ENCODE data around the gene UQCRH.
A peak's percentile ranks its signal among the peaks of the same experiment; 100 is the strongest.
"Not testable (repeated sequence)": the region's sequence is repeated elsewhere in the genome, so short reads cannot be mapped to it uniquely, and the experiment has no call there.

Gene UQCRH

DNA sequence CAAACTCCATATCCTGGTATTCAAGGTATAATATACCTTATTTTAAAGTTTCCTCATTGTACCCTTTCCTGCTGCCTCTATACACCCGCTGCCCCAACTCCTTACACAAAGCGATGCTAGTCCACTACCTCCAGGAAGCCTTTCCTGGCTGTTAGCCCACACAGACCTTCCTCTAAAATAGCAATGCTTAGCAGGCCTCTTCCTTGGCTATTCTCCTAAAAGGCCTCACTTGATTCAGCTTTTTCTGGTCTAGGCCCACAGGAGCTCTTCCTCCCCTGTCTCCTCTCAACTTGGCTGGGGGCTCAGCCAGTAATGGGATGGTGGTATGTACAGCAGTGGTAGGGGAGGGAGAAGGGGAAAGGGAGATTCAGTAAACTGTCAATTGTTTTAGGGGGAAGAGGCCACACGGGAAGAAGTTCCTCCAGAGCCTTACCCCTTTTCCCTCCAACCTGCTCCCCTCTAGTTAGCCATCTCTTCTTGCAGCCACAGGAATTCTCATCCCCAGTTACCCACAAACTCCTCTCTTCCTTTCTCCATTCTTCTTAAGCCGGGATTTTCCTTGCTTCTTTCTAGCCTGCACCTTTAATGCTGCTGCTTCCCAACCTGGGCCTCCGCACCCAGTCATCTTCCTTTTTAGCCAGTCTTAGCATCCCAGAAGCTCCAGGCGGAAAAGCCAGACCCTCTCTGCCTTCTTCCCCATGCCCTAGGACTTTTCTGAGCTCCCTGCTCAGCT, 2.7 kb upstream of the UQCRH start:
- DNase-seq, result no peak

DNA sequence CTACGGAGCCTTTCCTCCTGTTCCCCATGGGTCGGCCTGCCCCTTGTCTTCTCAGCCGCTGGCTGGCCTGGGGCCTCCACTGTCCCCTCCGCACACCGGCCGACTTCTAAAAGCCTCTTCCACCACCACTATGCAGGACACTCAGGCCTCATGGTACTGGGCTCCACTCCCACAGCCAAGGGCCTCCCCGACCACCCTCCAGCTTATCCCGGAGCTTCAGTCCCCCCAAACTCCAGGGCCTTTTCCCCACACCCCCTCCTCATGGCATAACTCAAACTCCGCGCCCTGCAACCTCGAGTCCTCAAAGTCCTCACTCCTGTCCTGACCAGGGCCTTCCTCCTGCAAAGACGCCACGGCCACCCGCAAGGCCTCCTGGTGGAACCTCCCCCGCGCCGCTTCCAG, 2.1 kb upstream of the UQCRH start:
- no peak for DNase-seq

DNA sequence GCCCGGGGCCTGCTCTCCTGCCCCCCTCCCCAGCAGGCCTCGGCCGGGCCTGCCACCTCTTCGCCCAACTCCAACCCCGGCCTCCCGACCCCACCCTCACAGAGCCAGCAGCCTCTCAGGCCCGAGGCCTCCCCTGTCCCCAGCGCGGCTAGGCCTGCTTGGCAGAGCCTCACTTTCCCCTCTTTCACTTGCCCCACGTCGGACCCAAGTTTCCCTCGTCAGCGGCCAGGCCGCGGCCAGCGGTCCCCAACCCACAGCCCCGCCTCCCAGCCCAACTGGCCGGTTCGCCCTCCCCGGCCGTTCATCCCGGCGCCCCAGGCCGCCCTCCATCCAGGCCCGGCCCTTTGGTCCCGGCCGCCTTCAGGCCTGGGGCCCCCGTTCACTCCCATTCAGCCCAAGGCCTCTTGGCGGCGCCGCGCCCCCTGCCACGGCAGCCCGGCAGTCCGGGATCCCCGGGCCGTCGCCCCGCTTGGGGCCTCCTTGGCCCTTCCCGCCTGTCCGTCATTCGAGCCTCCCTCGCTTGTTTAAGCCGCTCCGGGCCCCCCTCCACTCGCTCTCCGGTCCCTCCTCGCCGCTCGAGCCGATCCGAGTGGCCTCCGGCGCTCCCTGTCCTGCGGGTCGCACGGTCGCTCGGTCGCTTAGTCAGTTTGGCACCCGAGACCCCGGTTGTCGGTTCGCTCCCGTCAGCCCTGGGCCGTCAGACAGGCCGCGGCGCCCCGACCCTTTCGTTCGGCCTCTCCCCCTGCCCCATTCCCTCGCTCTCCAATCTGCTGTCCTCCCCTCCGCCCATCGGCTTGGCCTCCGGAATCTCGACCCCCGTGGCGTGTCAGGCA, 1.5 kb upstream of the UQCRH start:
- DNase-seq, result peak in 1 of 2 experiments; percentile 17

DNA sequence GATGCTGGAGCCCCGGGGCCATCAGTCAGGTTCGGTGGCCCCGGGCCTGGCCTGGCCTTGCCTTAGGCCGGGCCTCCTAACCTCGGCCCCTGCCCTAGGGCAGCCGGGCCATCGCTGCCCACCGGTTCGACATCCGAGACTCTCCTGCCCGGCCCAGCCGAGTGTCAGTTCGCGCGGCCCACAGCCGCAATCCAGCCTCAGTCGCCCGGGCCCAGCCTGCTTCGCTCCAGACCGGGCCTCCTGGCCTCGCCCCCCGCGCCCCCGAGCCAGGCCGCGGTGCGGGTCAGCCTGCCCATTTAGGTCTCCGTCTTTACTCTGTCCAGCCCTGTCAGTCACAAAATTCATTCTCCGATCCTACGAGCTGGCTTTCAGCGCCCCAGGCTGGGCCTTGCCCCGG, 859 bp upstream of the UQCRH start:
- DNase-seq, result no peak

DNA sequence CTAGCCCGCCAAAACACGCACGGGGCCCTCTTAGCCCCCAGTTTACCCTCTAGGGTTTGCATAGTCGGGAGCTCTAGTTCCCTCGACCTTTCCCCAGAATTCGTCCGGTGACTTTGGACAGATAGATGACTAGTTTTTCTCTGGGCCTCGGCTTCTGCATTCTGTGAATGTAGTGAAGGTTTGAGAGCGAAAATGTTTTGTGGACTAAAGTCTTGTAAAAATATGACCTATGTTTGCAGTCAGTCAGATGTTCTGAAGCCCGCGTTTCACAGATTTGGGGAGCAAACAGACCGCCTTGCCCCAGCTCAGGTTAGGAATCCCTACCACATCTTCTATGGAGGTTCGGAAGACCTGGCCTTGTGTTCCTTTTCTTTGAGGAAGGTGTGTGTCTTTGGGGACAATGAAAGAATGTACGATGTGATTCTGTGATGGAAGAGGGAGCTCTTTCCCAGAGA, 401 bp downstream of the UQCRH start:
- no peak for DNase-seq

DNA sequence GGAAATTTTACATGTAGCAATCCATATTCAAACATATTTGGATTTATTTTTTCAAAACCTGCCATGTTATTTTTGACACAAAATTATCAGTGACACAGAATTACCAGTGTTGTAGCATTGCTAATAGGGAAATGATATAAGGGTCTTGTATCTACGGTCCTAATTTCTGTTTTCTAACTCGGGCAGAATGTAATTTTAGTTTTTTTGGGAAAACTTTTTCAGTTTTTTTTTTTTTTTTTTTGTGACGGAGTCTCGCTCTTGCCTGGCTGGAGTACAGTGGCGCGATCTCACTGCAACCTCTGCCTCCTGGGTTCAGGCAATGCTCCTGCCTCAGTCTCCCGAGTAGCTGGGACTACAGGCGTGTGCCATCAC, 2.6 kb downstream of the UQCRH start:
- DNase-seq, result no peak

DNA sequence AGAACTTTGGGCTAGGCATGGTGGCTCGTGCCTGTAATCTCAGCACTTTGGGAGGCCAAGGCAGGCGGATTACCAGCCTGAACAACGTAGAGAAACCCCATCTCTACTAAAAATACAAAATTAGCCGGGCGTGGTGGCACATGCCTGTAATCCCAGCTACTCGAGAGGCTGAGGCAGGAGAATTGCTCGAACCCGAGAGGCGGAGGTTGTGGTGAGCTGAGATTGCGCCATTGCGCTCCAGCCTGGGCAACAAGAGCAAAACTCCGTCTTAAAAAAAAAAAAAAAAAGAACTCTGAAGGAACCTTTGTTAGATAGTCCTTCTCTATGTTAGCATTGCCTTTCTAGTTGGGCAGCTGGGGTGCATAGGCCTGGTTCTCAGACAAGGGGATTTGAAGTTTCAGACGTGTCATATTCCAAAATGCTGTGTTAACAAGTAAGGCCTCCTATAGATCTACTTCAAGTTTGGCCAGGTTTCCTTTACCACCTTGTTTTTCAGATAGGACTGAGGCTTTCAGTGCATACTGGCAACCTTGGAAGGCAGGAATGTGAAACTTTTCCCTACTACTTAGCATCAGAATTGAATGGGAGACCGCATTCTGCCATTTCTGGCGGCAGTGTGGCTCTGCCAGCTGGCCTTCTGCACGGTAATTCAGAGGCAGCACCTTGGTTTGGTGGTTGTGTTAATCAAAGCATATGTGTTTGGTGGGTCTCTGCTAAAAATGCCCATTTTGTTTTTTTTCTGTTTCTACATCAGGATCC, 6.1 kb downstream of the UQCRH start:
- DNase-seq, result no peak

DNA sequence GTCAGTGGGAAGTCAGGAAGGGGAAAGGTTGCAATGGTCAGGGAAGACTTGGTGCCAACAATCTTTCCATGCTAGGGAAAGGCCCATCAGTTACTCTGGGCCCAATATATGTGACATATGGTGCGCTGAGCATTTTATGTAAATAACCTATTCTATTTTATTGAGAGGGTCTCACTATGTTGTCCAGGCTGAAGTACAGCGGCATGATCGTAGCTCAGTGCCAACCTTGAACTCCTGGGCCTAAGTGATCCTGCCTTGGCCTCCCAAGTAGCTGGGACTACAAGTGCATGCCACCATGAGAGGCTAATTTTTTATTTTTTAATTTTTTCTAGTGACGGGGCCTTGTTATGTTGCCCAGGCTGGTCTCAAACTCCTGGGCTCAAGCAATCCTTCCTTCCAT, 6.8 kb downstream of the UQCRH start:
- DNase-seq, result no peak

DNA sequence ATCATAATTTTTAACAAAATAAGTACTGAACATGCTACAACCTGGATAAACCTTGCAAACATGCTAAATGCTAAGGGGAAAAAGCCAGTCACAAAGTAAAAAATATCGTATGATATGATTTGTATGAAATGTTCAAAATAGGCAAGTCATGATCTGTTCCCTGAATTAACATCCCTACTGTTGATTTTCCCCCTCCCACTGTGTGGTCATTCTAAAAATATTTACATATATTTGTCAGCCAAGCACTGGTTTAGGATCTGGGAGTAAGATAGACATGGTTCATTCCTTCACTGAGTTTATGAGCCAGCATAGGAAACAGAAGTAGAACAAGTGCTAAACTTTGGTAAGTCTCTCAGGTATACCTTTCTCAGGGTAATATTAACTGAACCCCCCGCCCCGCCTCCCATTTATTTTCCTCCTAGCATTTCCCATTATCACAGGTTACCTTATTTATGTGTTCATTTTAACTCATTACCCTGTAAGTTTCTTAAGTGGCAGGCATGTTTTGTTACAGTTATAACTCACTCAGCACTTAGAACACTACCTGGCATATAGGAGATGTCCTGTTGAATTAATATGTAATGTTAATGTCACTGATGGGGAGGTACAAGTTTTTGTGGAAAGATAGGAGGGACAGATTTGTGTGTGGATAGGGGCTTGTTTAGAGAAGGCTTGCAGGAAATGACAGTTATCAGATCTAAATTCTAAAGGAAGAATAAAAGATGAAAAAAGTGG, 12.3 kb downstream of the UQCRH start:
- DNase-seq, result no peak

DNA sequence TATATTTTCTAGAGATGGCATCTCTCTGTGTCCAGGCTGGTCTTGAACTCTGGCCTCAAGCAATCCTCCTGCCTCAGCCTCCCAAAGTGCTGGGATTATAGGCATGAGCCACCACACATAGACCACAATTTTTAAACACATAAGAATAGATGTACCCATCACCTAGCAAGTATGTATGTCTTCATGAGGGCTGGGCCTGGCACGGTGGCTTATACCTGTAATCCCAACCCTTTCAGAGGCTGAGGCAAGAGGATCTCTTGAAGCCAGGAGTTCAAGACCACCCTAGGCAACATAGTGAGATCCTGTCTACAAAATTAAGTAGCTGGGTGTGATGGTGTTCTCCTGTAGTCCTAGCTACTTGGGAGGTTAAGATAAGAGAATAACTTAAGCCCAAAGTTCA, 13.8 kb downstream of the UQCRH start:
- no peak for DNase-seq

DNA sequence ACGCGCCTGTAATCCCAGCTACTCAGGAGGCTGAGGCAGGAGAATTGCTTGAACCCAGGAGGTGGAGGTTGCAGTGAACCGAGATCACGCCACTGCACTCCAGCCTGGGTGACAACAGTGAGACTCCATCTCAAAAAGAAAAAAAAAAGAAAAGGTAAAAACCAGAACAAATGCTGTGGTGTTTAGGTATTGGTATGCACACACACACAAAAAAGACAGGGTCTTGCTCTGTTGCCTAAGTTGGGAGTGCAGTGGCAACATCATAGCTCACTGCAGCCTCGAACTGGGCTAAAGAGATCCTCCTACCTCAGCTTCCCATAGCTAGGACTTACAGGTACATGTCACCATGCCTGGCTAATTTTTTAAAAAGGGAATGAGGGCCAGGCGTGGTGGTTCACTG, 15.8 kb downstream of the UQCRH start:
- DNase-seq, result not testable (repeated sequence)

DNA sequence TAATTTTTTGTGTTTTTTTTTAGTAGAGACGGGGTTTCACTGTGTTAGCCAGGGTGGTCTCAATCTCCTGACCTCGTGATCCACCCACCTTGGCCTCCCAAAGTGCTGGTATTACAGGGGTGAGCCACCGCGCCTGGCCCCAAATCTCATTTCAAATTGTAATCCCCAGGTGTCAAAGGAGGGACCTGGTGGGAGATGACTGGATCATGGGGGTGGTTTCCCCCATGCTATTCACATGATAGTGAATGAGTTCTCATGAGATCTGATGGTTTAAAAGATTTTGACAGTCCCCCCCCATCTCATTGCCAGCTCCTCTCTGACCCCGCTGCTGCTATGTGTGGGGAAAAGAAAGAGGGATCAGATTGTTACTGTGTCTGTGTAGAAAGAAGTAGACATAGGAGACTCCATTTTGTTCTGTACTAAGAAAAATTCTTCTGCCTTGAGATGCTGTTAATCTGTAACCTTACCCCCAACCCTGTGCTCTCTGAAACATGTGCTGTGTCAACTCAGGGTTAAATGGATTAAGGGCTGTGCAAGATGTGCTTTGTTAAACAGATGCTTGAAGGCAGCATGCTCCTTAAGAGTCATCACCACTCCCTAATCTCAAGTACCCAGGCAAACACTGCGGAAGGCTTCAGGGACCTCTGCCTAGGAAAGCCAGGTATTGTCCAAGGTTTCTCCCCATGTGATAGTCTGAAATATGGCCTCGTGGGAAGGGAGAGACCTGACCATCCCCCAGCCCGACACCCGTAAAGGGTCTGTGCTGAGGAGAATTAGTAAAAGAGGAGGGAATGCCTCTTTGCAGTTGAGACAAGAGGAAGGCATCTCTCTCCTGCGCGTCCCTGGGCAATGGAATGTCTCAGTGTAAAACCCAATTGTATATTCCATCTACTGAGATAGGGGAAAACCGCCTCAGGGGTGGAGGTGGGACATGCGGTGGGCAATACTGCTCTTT, 16.7 kb downstream of the UQCRH start:
- DNase-seq, result not testable (repeated sequence)

DNA sequence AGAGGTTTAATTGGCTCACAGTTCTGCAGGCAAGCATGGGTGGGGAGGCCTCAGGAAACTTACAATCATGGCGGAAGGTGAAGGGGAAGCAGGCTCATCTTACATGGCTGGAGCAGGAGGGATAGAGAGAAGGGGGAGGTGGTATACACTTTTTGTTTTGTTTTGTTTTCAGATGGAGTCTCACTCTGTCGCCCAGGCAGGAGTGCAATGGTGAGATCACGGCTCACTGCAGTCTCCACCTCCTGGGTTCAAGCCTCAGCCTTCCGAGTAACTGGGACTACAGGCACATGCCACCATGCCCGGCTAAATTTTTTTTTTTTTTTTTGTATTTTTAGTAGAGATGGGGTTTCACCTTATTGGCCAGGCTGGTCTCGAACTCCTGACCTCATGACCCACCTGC, 18.7 kb downstream of the UQCRH start:
- not testable (repeated sequence) for DNase-seq

DNA sequence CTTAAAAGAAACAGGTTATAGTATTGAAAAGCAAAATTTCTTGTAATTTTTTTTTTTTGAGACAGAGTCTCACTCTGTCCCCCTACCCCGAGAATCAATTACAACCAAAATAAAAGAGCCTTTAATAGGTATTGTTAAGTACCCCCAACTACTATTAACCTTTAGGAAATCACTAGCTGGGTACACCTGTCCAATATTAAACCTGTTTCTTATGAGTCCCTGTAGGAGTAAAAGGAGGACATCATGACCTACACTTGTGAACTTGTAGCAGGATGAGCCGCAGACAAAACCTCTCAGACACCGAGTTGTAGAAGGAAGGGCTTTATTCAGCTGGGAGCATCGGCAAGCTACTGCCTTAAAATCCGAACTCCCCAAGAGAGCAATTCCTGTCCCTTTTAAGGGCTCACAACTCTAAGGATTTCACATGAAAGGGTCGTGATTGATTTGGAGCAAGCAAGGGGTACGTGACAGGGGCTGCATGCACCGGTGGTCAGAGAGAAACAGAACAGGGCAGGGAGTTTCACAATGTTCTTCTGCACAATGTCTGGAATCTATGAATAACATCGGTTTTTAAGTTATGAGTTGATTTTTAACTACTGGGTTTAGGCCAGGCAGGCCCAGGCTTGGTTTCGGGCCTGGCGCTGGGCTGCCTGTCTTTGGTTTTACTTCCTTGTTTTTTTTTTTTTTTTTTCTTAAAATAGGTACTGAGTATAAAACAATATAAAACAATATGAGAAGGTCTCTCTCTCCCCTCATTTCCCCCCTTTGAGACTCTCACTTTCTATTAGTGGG, 22.0 kb downstream of the UQCRH start:
- DNase-seq, result not testable (repeated sequence)

DNA sequence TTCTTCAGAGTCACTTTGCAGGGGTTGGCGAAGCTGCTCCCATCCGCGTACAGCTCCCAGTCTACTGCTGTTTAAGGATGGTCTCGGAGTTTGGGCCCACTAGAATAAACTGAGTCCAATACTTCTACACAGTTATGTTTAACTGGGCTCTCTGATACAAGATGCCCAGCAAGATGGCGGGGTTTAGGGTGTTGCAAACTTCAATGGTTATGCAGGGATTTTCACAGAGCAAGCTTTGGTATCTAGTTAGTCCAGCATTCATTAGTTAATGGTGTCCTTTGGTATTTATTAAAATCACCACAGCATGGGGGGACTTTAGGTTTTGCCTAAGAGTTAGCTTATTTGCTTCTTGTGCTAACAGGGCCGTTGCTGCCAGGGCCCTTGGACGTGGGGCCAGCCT, 24.7 kb downstream of the UQCRH start:
- DNase-seq, result not testable (repeated sequence)

DNA sequence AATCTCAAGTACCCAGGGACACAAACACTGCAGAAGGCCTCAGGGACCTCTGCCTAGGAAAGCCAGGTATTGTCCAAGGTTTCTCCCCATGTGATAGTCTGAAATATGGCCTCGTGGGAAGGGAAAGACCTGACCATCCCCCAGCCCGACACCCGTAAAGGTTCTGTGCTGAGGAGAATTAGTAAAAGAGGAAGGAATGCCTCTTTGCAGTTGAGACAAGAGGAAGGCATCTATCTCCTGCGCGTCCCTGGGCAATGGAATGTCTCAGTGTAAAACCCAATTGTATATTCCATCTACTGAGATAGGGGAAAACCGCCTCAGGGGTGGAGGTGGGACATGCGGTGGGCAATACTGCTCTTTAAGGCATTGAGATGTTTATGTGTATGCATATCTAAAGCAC, 26.3 kb downstream of the UQCRH start:
- not testable (repeated sequence) for DNase-seq

DNA sequence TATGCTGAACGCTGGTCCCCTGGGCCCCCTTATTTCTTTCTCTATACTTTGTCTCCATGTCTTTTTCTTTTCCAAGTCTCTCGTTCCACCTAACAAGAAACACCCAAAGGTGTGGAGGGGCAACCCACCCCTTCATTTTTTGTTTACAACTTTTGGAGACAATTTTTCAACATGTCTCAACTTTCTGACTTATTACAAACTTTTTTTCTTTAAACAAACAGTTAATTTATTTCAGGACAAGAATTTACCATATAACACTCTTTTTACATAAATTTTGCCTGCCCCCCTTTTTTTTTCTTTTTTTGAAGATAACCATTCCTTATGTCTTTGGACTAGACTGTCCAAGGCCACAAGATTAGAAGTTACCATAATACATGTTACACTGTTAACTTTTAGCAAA, 26.9 kb downstream of the UQCRH start:
- not testable (repeated sequence) for DNase-seq

DNA sequence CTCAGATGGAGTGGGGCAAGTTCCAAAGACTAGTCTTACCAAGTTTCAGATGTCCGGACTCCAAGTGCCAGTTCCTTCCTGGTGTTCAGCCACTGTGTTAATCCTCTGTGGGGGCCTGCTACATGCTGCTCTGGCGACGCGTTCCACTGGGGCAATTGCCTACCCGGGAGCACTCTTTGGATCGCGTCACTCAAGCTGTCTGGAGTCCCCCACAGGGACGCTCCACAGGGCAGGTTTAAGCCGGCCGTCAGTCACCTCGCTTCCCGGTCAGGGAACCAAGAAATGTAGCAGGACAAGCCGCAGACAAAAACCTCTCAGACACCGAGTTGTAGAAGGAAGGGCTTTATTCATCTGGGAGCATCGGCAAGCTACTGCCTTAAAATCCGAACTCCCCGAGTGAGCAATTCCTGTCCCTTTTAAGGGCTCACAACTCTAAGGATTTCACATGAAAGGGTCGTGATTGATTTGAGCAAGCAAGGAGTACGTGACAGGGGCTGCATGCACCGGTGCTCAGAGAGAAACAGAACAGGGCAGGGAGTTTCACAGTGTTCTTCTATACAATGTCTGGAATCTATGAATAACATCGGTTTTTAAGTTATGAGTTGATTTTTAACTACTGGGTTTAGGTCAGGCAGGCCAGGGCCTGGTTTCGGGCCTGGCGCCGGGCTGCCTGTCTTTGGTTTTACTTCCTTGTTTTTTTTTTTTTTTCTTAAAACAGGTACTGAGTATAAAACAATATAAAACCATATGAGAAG, 28.5 kb downstream of the UQCRH start:
- DNase-seq, result not testable (repeated sequence)

DNA sequence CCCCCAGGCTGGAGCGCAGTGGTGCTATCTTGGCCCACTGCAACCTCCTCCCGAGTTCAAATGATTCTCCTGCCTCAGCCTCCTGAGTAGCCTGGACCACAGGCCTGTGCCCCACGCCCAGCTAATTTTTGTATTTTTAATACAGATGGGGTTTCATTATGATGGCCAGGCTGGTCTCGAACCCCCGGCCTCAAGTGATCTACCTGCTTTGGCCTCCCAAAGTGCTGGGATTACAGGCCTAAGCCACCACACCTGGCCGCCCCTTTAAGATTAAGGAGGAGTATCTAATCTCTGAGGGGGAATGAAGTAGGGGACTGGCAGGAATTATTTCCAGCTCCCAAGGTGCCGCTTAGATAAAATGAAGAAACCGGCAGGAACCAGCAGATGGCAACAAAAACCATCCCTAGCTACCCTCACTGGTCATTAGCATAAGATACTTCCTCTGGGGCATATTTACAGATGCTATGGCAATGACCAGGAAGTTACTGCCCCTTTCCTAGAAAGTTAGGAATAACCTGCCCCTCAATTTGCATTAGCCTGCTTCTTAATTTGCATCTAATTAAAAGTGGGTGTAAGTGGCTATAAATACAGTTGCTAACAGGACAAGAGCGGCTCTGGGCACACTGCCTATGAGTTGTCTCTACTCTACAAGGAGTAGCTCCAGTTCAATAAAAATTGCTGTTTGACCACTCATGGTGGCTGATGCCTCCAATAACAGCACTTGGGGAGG, 30.0 kb downstream of the UQCRH start:
- DNase-seq, result no peak

Measured in NCI-H1930 (cell line).